Subcutaneous preadipocyte (primary cell): ENCODE results near the gene TMEM167B. TPM values are rescaled to one million over a fixed set of nuclear protein-coding genes. Genes with fewer than 3 reads are reported as not detected.

Experiments
- small RNA-seq: library from RNA; depleted of rRNA; stranded (forward); fragments of <200 nt; gene quantifications from one replicate; pipeline ENCODE3, GENCODE V24; 2012
- total RNA-seq: library from RNA; depleted of rRNA; stranded (reverse); fragments of >200 nt; gene quantifications from 2 replicates; pipeline ENCODE4 v1.2.3, GENCODE V29; 2012

Gene TMEM167B
- 9.4 and 15.1 TPM in 2 replicates for total RNA-seq

GRCh38 chr1:109090196-109091077 is at the start of gene TMEM167B:
Gene TMEM167B, plus strand, starts transcription at chr1:109090764. Its CDS starts 109 bp downstream, at chr1:109090873.

DNA sequence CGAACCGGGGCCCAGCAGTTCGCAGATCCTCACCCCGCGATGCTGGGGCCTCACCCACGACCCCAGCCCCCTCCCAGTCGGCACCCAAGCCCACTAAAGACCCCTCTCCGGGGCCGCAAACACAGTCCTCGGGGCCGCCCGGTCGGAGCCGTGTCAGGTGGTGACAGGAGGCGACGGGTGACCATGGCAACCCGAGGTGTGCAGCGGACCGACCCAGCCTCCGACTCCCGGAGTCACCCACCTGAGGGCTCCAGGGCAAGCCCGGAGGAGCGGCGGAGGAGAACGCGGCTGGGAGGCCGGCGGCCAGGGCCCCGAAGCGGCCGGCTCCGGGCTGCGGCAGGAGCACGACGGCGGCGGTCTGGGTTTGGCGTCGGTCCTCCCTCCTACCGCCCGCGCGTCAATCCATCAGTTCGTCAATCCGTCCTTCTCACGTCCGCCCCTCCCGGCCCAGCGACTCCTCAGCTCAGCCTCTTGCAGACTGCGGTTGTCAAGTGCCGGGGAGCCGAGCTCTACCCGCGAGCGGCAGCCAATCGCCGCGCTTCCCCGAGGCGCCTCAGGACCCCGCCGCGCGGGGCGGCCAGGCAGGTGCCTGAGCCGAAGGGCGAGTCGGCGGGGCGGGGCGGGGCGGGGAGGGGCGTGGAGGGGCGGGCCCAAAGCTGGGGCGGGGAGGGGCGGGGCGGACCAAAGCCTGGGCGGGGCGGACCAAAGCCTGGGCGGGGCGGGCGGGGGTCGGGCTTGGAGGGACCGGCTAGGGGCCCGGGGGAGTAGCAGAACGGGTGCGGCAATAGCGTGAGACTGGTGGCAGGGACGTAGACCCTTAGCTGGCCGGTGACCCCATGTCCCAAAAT is 48.7 kb upstream of the TMEM167B start, which contains the start of gene WDR47:
TSS of gene WDR47 (minus strand) at position 482 of the 848 bp plus-strand sequence. CDS start 18,590 bp downstream, outside the sequence.

DNA sequence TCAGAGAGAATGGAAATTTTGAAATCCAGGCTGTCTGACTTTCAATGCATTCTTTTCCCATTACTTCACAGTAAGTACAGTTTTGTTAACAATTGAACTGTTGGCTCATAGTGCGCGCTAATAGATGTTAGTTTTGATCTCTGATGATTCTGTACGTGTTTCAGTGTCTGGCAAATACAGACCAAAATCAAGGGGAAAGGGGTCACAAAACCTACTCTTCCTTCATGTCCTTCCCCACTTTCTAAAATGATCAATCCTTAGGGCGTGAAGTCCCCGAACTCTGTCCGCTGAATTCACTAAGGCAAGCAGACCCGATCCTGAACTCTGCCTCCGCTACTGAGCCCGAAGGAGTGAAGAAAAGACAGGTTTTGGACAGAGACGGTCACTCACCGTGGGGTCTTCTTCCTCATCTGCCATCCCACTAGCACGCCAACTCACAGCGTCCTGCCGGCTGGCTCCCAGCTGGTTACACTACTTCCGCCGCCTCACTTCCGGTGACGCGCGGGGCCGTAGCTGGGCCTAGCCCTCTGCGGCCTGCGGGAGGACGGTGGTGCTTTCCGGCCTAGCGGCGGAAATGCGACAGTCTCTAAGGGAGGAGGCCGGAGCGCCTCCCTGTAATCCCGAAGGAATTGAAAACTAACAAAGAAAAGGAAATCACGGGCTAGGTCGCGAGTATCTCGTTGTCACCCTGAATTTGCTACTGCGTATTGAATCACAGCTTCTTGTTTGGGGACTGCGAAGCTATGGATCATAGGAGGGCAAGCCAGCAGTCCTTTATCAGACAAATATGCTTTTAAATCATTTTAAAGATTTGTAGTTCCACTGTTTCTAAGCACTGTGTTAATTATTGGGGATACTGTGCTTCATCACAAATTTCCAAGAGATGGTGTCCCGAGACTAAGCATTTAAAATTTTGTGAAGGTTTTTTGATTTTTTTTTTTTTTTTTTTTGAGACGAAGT is 14.8 kb upstream of the TMEM167B start, which contains the start of gene TAF13:
TSS of gene TAF13 (minus strand) at position 473 of the 960 bp plus-strand sequence. CDS start at position 417, 56 bp downstream.

GRCh38 chr1:109113590-109114341 is 23.2 kb downstream of the TMEM167B start, which contains the start of gene ELAPOR1:
Gene ELAPOR1, plus strand, starts transcription at chr1:109114115. Its CDS starts 69 bp downstream, at chr1:109114184.

Small RNA genes lying within 50 kb of the gene (small RNA-seq; reads per million reads assigned to genes)
- gene AL356488.2 = not detected

Other genes with a start within 250 kb of the TMEM167B start
- gene AKNAD1, start 233.7 kb upstream of the TMEM167B start, total RNA-seq = 0.73 and 1.2 TPM in 2 replicates
- 50.3 and 76.4 TPM in 2 replicates for gene GPSM2, start 213.8 kb upstream of the TMEM167B start, total RNA-seq
- 20.9 and 23.7 TPM in 2 replicates for gene CLCC1, start 127.3 kb upstream of the TMEM167B start, total RNA-seq
- gene WDR47, start 48.7 kb upstream of the TMEM167B start, total RNA-seq = 11.8 and 13.5 TPM in 2 replicates
- gene TAF13, start 14.8 kb upstream of the TMEM167B start, total RNA-seq = 37.8 and 44.6 TPM in 2 replicates
- under 0.01 and 0.20 TPM in 2 replicates for gene ELAPOR1, start 23.4 kb downstream of the TMEM167B start, total RNA-seq
- 152 and 170 TPM in 2 replicates for gene SARS1, start 123.2 kb downstream of the TMEM167B start, total RNA-seq
- gene CELSR2, start 158.8 kb downstream of the TMEM167B start, total RNA-seq = under 0.01 TPM in 2 replicates
- gene PSRC1, start 192.4 kb downstream of the TMEM167B start, total RNA-seq = 13.6 and 20.9 TPM in 2 replicates
- gene MYBPHL, start 216.2 kb downstream of the TMEM167B start, total RNA-seq = not detected in 2 replicates